ENCODE measurements around the gene PCNX3.

DNA sequence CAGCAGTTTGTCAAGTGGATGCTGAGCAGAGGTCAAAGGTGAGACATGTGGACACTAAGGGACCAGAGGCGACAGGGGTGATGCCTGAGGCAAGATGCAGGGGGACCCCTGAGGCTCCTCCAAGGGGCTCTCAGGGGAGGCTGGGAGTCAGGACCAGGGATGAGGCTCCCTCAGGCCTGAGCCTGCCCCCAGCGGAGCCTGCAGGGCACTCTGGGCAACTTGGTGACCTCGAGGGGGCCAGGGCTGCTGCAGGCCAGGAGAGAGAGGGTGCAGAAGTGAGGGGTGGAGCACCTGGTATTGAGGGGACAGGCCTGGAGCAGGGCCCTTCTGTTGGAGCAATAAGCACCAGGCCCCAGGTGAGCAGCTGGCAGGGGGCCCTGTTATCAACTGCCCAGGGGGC is 33.6 kb upstream of the PCNX3 start:
- TF ChIP-seq, protein P1, sequence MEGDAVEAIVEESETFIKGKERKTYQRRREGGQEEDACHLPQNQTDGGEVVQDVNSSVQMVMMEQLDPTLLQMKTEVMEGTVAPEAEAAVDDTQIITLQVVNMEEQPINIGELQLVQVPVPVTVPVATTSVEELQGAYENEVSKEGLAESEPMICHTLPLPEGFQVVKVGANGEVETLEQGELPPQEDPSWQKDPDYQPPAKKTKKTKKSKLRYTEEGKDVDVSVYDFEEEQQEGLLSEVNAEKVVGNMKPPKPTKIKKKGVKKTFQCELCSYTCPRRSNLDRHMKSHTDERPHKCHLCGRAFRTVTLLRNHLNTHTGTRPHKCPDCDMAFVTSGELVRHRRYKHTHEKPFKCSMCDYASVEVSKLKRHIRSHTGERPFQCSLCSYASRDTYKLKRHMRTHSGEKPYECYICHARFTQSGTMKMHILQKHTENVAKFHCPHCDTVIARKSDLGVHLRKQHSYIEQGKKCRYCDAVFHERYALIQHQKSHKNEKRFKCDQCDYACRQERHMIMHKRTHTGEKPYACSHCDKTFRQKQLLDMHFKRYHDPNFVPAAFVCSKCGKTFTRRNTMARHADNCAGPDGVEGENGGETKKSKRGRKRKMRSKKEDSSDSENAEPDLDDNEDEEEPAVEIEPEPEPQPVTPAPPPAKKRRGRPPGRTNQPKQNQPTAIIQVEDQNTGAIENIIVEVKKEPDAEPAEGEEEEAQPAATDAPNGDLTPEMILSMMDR (IDR thresholded peaks at IDR 0.05; ENCODE audit: poor library complexity, severe bottlenecking): no peak
- no peak for TF ChIP-seq POLR2AphosphoS5 (IDR thresholded peaks at IDR 0.05)
- no peak for TF ChIP-seq EZH2 (IDR thresholded peaks at IDR 0.05; ENCODE audit: borderline replicate concordance, insufficient read depth, low read length, poor library complexity, severe bottlenecking)
